Measurements from ENCODE around the gene CYP4A11.

CYP4A11 gene

DNA sequence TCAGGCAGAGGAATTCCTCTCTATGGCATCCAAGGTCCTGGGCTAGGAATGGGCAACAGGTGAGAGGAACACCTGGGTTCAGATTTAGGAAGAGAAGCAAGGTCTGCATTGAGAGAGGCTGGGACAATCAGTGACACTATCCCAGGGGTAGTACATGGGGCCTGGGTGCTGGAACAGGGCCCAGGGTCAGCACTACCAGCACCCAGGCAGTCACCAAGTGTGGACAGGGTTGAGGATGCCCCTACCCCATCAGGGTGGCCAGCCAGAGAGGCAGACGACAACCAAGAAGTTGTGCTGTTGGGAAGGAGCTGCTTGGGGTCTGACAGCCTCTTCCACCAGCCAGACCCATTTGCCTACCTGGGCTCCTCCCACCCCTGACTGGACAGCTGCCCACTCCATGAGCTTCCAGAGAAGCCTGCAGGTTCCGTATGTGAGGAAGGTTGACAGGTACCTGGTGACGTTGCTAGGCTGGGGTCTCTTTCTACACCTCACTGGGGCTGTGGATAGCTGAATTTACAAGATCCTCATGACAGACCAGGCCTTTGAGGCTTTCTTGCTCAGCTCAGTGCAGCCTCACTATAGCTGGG lies 13.9 kb downstream of the CYP4A11 start:
- TF ChIP-seq, protein P1, sequence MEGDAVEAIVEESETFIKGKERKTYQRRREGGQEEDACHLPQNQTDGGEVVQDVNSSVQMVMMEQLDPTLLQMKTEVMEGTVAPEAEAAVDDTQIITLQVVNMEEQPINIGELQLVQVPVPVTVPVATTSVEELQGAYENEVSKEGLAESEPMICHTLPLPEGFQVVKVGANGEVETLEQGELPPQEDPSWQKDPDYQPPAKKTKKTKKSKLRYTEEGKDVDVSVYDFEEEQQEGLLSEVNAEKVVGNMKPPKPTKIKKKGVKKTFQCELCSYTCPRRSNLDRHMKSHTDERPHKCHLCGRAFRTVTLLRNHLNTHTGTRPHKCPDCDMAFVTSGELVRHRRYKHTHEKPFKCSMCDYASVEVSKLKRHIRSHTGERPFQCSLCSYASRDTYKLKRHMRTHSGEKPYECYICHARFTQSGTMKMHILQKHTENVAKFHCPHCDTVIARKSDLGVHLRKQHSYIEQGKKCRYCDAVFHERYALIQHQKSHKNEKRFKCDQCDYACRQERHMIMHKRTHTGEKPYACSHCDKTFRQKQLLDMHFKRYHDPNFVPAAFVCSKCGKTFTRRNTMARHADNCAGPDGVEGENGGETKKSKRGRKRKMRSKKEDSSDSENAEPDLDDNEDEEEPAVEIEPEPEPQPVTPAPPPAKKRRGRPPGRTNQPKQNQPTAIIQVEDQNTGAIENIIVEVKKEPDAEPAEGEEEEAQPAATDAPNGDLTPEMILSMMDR (IDR thresholded peaks at IDR 0.05) = no peak

- TF ChIP-seq, protein P1 (IDR thresholded peaks at IDR 0.05) = no peak
These were observed 30.5 kb downstream of the CYP4A11 start for GRCh38 chr1:46910790-46911189.

GRCh38 chr1:46903481-46903880 lies 37.8 kb downstream of the CYP4A11 start:
- TF ChIP-seq, protein P1 (IDR thresholded peaks at IDR 0.05) = no peak

DNA sequence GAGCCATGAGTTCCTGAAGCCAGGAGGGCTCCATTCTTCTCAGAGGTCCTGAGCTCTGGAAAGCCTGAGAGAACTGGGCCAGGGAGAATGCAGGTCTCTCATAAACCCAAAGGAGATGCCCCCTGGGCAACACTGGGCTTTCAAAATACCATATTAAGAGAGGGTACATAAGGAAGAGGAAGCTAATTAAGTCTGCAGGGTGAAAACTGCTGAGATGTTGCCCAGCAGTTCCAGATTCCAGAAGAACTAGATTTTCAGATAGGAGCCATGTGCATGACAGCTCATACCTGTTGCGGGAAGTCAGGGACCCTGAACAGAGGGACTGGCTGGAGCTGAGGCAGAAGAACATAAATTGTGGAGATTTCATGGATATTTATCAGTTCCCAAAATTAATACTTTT lies 40.9 kb downstream of the CYP4A11 start:
- TF ChIP-seq, protein P1 (IDR thresholded peaks at IDR 0.05) = no peak
